ENCODE results near the gene CASP14. TPM values are rescaled to one million over a fixed set of nuclear protein-coding genes. Genes with fewer than 3 reads are reported as not detected.

The CASP14 gene
- total and polyA plus RNA-seq, 2 of the 8 experiments (the other 6 are each of a cell fraction or from before 2014, with no cell fraction given): not detected

- 92% methylated on average over 1 of the region's 1 CpG; no CpG with 5 or more reads in 1 of the 2 experiments for WGBS, 2 experiments (ENCODE audit: extremely low coverage in 1 of 2, insufficient coverage in 1 of 2, insufficient read length in 1 of 2, insufficient replicate concordance in 2 of 2, low coverage in 1 of 2, low lambda C conversion rate in 2 of 2, missing lambda C conversion rate in 1 of 2)
- H2BK12ac ChIP-seq (ENCODE audit: low read depth, low read length): no peak overlapping the region
- H3K27ac ChIP-seq (ENCODE audit: low read depth, low read length): no peak overlapping the region
- H3K4me1 ChIP-seq (replicated peaks in 1 of 4; ENCODE audit: control insufficient read depth in 3 of 4, insufficient read depth in 4 of 4, low read length in 3 of 4): no peaks in the 10 kb centered on the region
- no peak overlapping the region for H3K4ac ChIP-seq (replicated peaks; ENCODE audit: insufficient read length, low read depth, low read length)
- no peak overlapping the region for H3K56ac ChIP-seq (replicated peaks; ENCODE audit: insufficient read length, low read depth, low read length)
- DNase-seq (ENCODE audit: low read depth in 1 of 2, low spot score in 2 of 2) (no peak), FAIRE-seq (no peak)
- H3K23ac ChIP-seq (ENCODE audit: insufficient read length): no peak overlapping the region
- H3K36me3 ChIP-seq (ENCODE audit: control insufficient read depth in 2 of 4, insufficient read depth in 4 of 4, low read length in 3 of 4): no peaks in the 10 kb centered on the region
- H3K18ac ChIP-seq (ENCODE audit: extremely low read depth, low read length): no peak overlapping the region
- H3K79me2 ChIP-seq (ENCODE audit: control insufficient read depth in 1 of 2, insufficient read depth in 2 of 2, low read length in 2 of 2): no peaks in the 10 kb centered on the region
- H4K20me1 ChIP-seq (replicated peaks in 1 of 2; ENCODE audit: control insufficient read depth in 1 of 2, insufficient read depth in 2 of 2, low read length in 2 of 2): no peaks in the 10 kb centered on the region
- no peak overlapping the region for H3K9ac ChIP-seq (replicated peaks in 1 of 4; ENCODE audit: extremely low read depth in 1 of 4, low read depth in 3 of 4, low read length in 3 of 4)
- H3K79me1 ChIP-seq (ENCODE audit: low read depth, low read length): no peaks in the 10 kb centered on the region
- ChIA-PET POLR2A (ENCODE audit: partially characterized antibody) (no interaction called here), CTCF (ENCODE audit: partially characterized antibody) (no interaction called here)
- no peak overlapping the region for H3K14ac ChIP-seq (ENCODE audit: insufficient read length)
- H4K91ac ChIP-seq (replicated peaks; ENCODE audit: insufficient read length, low read length): no peak overlapping the region
- peaks cover 35 to 37% of the 10 kb centered on the region in 2 experiments; a peak in 3 of 4 replicates for H3K9me3 ChIP-seq (ENCODE audit: insufficient read depth in 2 of 2, low read depth in 1 of 2, low read length in 1 of 2)
- H2BK5ac ChIP-seq (ENCODE audit: low read depth, low read length): no peak overlapping the region
- H3K4me2 ChIP-seq (ENCODE audit: insufficient read depth in 1 of 2, low read depth in 2 of 2, low read length in 2 of 2): no peak overlapping the region
- H4K5ac ChIP-seq (ENCODE audit: insufficient read length, low read depth, low read length): no peak overlapping the region
- H2AFZ ChIP-seq (ENCODE audit: low read length): no peak overlapping the region
- no peak overlapping the region for H2BK20ac ChIP-seq (ENCODE audit: low read length)
- no peaks in the 10 kb centered on the region for H3K27me3 ChIP-seq (replicated peaks in 1 of 4; ENCODE audit: control insufficient read depth in 3 of 4, extremely low read depth in 1 of 4, insufficient read depth in 3 of 4, low read length in 3 of 4)
- peak overlapping the region; percentile 59; the same call in 1 of the 2 replicates for H2AK5ac ChIP-seq (ENCODE audit: low read depth, low read length)
- H3K4me3 ChIP-seq (ENCODE audit: extremely low read depth in 1 of 4, insufficient read depth in 2 of 4, low read depth in 3 of 4, low read length in 4 of 4): no peak overlapping the region
- H2BK120ac ChIP-seq (replicated peaks; ENCODE audit: low read depth, low read length): no peak overlapping the region
- H3K23me2 ChIP-seq (ENCODE audit: low read depth, low read length): peaks cover 4% of the 10 kb centered on the region; the same call in 1 of the 2 replicates
- H4K8ac ChIP-seq (ENCODE audit: extremely low read depth, insufficient read depth, low read length): no peak overlapping the region
- no peak overlapping the region for H2BK15ac ChIP-seq (ENCODE audit: low read length)
- no peak for TF ChIP-seq BACH1 (IDR thresholded peaks at IDR 0.05; ENCODE audit: low read length)
- TF ChIP-seq YY1 (IDR thresholded peaks at IDR 0.05; ENCODE audit: low read depth, low read length): no peak
- no peak for TF ChIP-seq HDAC2 (IDR thresholded peaks at IDR 0.05; ENCODE audit: borderline replicate concordance in 1 of 2, low read depth in 2 of 2, low read length in 2 of 2)
- TF ChIP-seq JUND (IDR thresholded peaks at IDR 0.05; ENCODE audit: low read length): no peak
- no peak for TF ChIP-seq ASH2L (IDR thresholded peaks at IDR 0.05; ENCODE audit: low read length)
- TF ChIP-seq SP4 (IDR thresholded peaks at IDR 0.05; ENCODE audit: low read length): no peak
- no peak for TF ChIP-seq GTF2F1 (IDR thresholded peaks at IDR 0.05; ENCODE audit: borderline replicate concordance, low read depth, low read length)
- TF ChIP-seq SP2 (IDR thresholded peaks at IDR 0.05; ENCODE audit: low read length): no peak
- no peak for TF ChIP-seq SAP30 (IDR thresholded peaks at IDR 0.05; ENCODE audit: insufficient read depth, insufficient replicate concordance, low read length)
- TF ChIP-seq KDM1A (IDR thresholded peaks at IDR 0.05; ENCODE audit: borderline replicate concordance, low read length): no peak
- TF ChIP-seq MAX (IDR thresholded peaks at IDR 0.05): no peak
- TF ChIP-seq JUN (IDR thresholded peaks at IDR 0.05; ENCODE audit: low read depth, low read length): no peak
- no peak for TF ChIP-seq GABPA (IDR thresholded peaks at IDR 0.05; ENCODE audit: borderline replicate concordance, insufficient read depth, low read length)
- no peak for TF ChIP-seq CHD2 (IDR thresholded peaks at IDR 0.05; ENCODE audit: low read length)
- no peak for TF ChIP-seq CBX8 (IDR thresholded peaks at IDR 0.05; ENCODE audit: borderline replicate concordance, low read depth, low read length)
Measured at GRCh38 chr19:15042003-15042402, 7.3 kb upstream of the CASP14 start.
